OCI-LY1 (cell line): ENCODE data around the gene VGLL4.

Experiments
- H2AFZ ChIP-seq: fragments of 200-600 bp; sonication (generic), shearing (Covaris generic); 2 replicates; pipeline ENCODE4 v1.6.0; 2014; ENCODE audit warnings: antibody characterized with exemption, mild to moderate bottlenecking, low read length
- H3F3A ChIP-seq: fragments of 200-600 bp; sonication (generic), shearing (Covaris generic); 2 replicates; pipeline ENCODE4 v1.6.0; 2014; ENCODE audit warnings: mild to moderate bottlenecking, antibody characterized with exemption, low read length, moderate library complexity; ENCODE audit not compliant: insufficient read depth
- H3K27ac ChIP-seq: fragments of 200-600 bp; sonication (generic); 2 replicates; pipeline ENCODE4 v1.5.1; 2014; ENCODE audit warnings: low read length, mixed run types, mild to moderate bottlenecking, low read depth; ENCODE audit not compliant: poor library complexity, severe bottlenecking
- H3K27me3 ChIP-seq: fragments of 200-600 bp; sonication (generic); 2 replicates; pipeline ENCODE4 v1.6.0; 2014; ENCODE audit warnings: antibody characterized with exemption, mild to moderate bottlenecking, low read length, moderate library complexity; ENCODE audit not compliant: insufficient read depth
- H3K36me3 ChIP-seq: fragments of 200-600 bp; sonication (generic); 2 replicates; pipeline ENCODE4 v1.6.1; 2014; ENCODE audit warnings: mild to moderate bottlenecking, antibody characterized with exemption, low read length, moderate library complexity, mixed read lengths; ENCODE audit not compliant: insufficient read depth
- H3K4me1 ChIP-seq: fragments of 200-600 bp; sonication (generic); 2 replicates; pipeline ENCODE4 v1.5.1; 2014; ENCODE audit warnings: mild to moderate bottlenecking, low read length, moderate library complexity; ENCODE audit not compliant: insufficient read depth, severe bottlenecking
- H3K4me2 ChIP-seq: fragments of 200-600 bp; sonication (generic), shearing (Covaris generic); 2 replicates; pipeline ENCODE4 v1.6.1; 2014; ENCODE audit warnings: low read length
- H3K4me3 ChIP-seq: fragments of 200-600 bp; sonication (generic); 2 replicates; pipeline ENCODE4 v1.5.1; 2014; ENCODE audit warnings: low read length, low read depth, mild to moderate bottlenecking, mixed read lengths; ENCODE audit not compliant: poor library complexity, severe bottlenecking
- H3K79me2 ChIP-seq: fragments of 200-600 bp; shearing (Covaris generic); 2 replicates; pipeline ENCODE4 v1.6.1; 2016; ENCODE audit warnings: mixed run types, low read length, mixed read lengths; ENCODE audit not compliant: insufficient read depth
- H3K9ac ChIP-seq: fragments of 200-600 bp; sonication (generic), shearing (Covaris generic); 2 replicates; pipeline ENCODE4 v1.6.1; 2014; ENCODE audit warnings: mild to moderate bottlenecking, low read length, mixed read lengths
- H3K9me2 ChIP-seq: fragments of 200-600 bp; sonication (generic), shearing (Covaris generic); 2 replicates; pipeline ENCODE4 v1.6.1; 2014; ENCODE audit warnings: low read depth, mild to moderate bottlenecking, low read length, mixed read lengths
- H3K9me3 ChIP-seq: fragments of 200-600 bp; shearing (Covaris generic); 2 replicates; pipeline ENCODE4 v1.6.1; 2014; ENCODE audit warnings: low read length, mixed read lengths
- H4K20me1 ChIP-seq: fragments of 200-600 bp; sonication (generic), shearing (Covaris generic); 2 replicates; pipeline ENCODE4 v1.6.0; 2016; ENCODE audit warnings: mild to moderate bottlenecking, low read length; ENCODE audit not compliant: insufficient read depth
- CTCF ChIP-seq: fragments of 200-600 bp; sonication (generic), shearing (Covaris generic); IDR thresholded peaks from 2 replicates; pipeline ENCODE4 v1.5.1; 2017; ENCODE audit warnings: mild to moderate bottlenecking, antibody characterized with exemption, low read length, moderate library complexity, mixed read lengths
- EZH2 ChIP-seq: fragments of 200-600 bp; sonication (generic), shearing (Covaris generic); IDR thresholded peaks from 2 replicates; pipeline ENCODE4 v1.8.0; 2017; ENCODE audit warnings: borderline replicate concordance, mixed run types, mild to moderate bottlenecking, antibody characterized with exemption, low read length, moderate library complexity, mixed read lengths

The VGLL4 gene

GRCh38 chr3:11554666-11555065 lies 89.0 kb downstream of the VGLL4 start:
- H3K9me3 ChIP-seq, result no peaks in the 10 kb centered on the region
- no peak overlapping the region for H3K27ac ChIP-seq
- no peaks in the 10 kb centered on the region for H3F3A ChIP-seq
- H2AFZ ChIP-seq, result no peak overlapping the region
- no peaks in the 10 kb centered on the region for H3K9me2 ChIP-seq
- H4K20me1 ChIP-seq, result no peaks in the 10 kb centered on the region
- H3K27me3 ChIP-seq, result no peaks in the 10 kb centered on the region
- TF ChIP-seq CTCF (no peak), EZH2 (no peak)
- H3K4me2 ChIP-seq, result no peak overlapping the region
- H3K4me1 ChIP-seq, result peaks cover 46% of the 10 kb centered on the region
- H3K9ac ChIP-seq, result no peak overlapping the region
- H3K4me3 ChIP-seq, result no peak overlapping the region
- H3K36me3 ChIP-seq, result peaks cover 68% of the 10 kb centered on the region; the same call in 1 of the 2 replicates
- no peaks in the 10 kb centered on the region for H3K79me2 ChIP-seq

GRCh38 chr3:11554236-11554610 lies 89.5 kb downstream of the VGLL4 start:
- Histone ChIP-seq H4K20me1 (no peaks in the 10 kb centered on the region), H3K79me2 (no peaks in the 10 kb centered on the region), H3K4me2 (no peak overlapping the region), H3K4me1 (peaks cover 46% of the 10 kb centered on the region), H3K9me2 (no peaks in the 10 kb centered on the region), H3K27ac (no peak overlapping the region), H3K36me3 (peaks cover 68% of the 10 kb centered on the region; the same call in 1 of the 2 replicates), H3K9ac (no peak overlapping the region), H2AFZ (no peak overlapping the region), H3K9me3 (no peaks in the 10 kb centered on the region), H3K4me3 (no peak overlapping the region), H3F3A (no peaks in the 10 kb centered on the region), H3K27me3 (no peaks in the 10 kb centered on the region)
- TF ChIP-seq CTCF (no peak), EZH2 (no peak)

GRCh38 chr3:11553436-11554235 lies 90.1 kb downstream of the VGLL4 start:
- no peak overlapping the region for H3K4me2 ChIP-seq
- no peak overlapping the region for H2AFZ ChIP-seq
- H3K9me3 ChIP-seq, result no peaks in the 10 kb centered on the region
- 0 out of 2 replicates have a peak, but pooled peaks cover 4% of the 10 kb centered on the region for H3F3A ChIP-seq
- H4K20me1 ChIP-seq, result no peaks in the 10 kb centered on the region
- no peak overlapping the region for H3K27ac ChIP-seq
- H3K4me3 ChIP-seq, result no peak overlapping the region
- TF ChIP-seq CTCF (no peak), EZH2 (no peak)
- peaks cover 46% of the 10 kb centered on the region for H3K4me1 ChIP-seq
- no peaks in the 10 kb centered on the region for H3K27me3 ChIP-seq
- H3K36me3 ChIP-seq, result peaks cover 64% of the 10 kb centered on the region; the same call in 1 of the 2 replicates
- H3K9ac ChIP-seq, result no peak overlapping the region
- no peaks in the 10 kb centered on the region for H3K79me2 ChIP-seq
- H3K9me2 ChIP-seq, result no peaks in the 10 kb centered on the region
